ENCODE results near the gene OR2H1. TPM values are rescaled to one million over a fixed set of nuclear protein-coding genes. Genes with fewer than 3 reads are reported as not detected.

The OR2H1 gene
- total RNA-seq, 1 donor from 2014 or later, result not detected

- no peaks in the 10 kb centered on the region for H3K36me3 ChIP-seq (ENCODE audit: insufficient read depth, low read length)
- no peak for TF ChIP-seq CTCF (IDR thresholded peaks at IDR 0.05; ENCODE audit: insufficient read depth, low read depth, low read length)
- TF ChIP-seq EZH2 (IDR thresholded peaks at IDR 0.05; ENCODE audit: insufficient read depth, low read length), result no peak
- no peak overlapping the region for H3K27ac ChIP-seq (ENCODE audit: low read depth, low read length)
- Mint-ChIP-seq H3K4me3 (ENCODE audit: unreplicated experiment) (no peak overlapping the region), H3K36me3 (ENCODE audit: low read depth, unreplicated experiment) (no peaks in the 10 kb centered on the region), H3K4me1 (ENCODE audit: low read depth, unreplicated experiment) (no peaks in the 10 kb centered on the region), H3K27ac (ENCODE audit: unreplicated experiment) (no peak overlapping the region), H3K9me3 (ENCODE audit: unreplicated experiment) (peaks cover 3% of the 10 kb centered on the region), H3K27me3 (ENCODE audit: low read depth, unreplicated experiment) (peaks cover 7% of the 10 kb centered on the region)
- H2AFZ ChIP-seq (ENCODE audit: low read depth, low read length), result no peak overlapping the region
- H3K79me2 ChIP-seq (ENCODE audit: insufficient read depth, low read length), result no peaks in the 10 kb centered on the region
- no peak overlapping the region for H3K4me2 ChIP-seq (ENCODE audit: low read length)
- no peaks in the 10 kb centered on the region for H4K20me1 ChIP-seq (ENCODE audit: insufficient read depth, low read length)
- DNase-seq (ENCODE audit: low read depth) (no peak), FAIRE-seq (no peak)
- no peaks in the 10 kb centered on the region for H3K9me3 ChIP-seq (ENCODE audit: insufficient read depth, low read depth, low read length)
- H3K9ac ChIP-seq (ENCODE audit: low read length), result no peak overlapping the region
- no peaks in the 10 kb centered on the region for H3K4me1 ChIP-seq (ENCODE audit: insufficient read depth, low read length)
- no peaks in the 10 kb centered on the region for H3K27me3 ChIP-seq (ENCODE audit: insufficient read depth, low read length)
- no peak overlapping the region for H3K4me3 ChIP-seq (ENCODE audit: insufficient read depth, low read depth, low read length)
Observed at GRCh38 chr6:29461021-29461814, 4.3 kb downstream of the OR2H1 start.

- no peaks in the 10 kb centered on the region for H3K9me3 ChIP-seq (ENCODE audit: insufficient read depth, low read depth, low read length)
- DNase-seq (ENCODE audit: low read depth) (no peak), FAIRE-seq (no peak)
- peaks cover 3% of the 10 kb centered on the region for H3K9me3 Mint-ChIP-seq (ENCODE audit: unreplicated experiment)
- TF ChIP-seq EZH2 (IDR thresholded peaks at IDR 0.05; ENCODE audit: insufficient read depth, low read length) (no peak), CTCF (IDR thresholded peaks at IDR 0.05; ENCODE audit: insufficient read depth, low read depth, low read length) (no peak)
- no peaks in the 10 kb centered on the region for H3K4me1 ChIP-seq (ENCODE audit: insufficient read depth, low read length)
- no peak overlapping the region for H3K4me3 ChIP-seq (ENCODE audit: insufficient read depth, low read depth, low read length)
- H3K4me1 Mint-ChIP-seq (ENCODE audit: low read depth, unreplicated experiment), result no peaks in the 10 kb centered on the region
- no peaks in the 10 kb centered on the region for H3K27me3 ChIP-seq (ENCODE audit: insufficient read depth, low read length)
- no peak overlapping the region for H3K27ac ChIP-seq (ENCODE audit: low read depth, low read length)
- no peak overlapping the region for H3K4me2 ChIP-seq (ENCODE audit: low read length)
- no peak overlapping the region for H3K4me3 Mint-ChIP-seq (ENCODE audit: unreplicated experiment)
- H3K9ac ChIP-seq (ENCODE audit: low read length), result no peak overlapping the region
- no peak overlapping the region for H2AFZ ChIP-seq (ENCODE audit: low read depth, low read length)
- peaks cover 7% of the 10 kb centered on the region for H3K27me3 Mint-ChIP-seq (ENCODE audit: low read depth, unreplicated experiment)
- no peak overlapping the region for H3K27ac Mint-ChIP-seq (ENCODE audit: unreplicated experiment)
- no peaks in the 10 kb centered on the region for H4K20me1 ChIP-seq (ENCODE audit: insufficient read depth, low read length)
- no peaks in the 10 kb centered on the region for H3K36me3 Mint-ChIP-seq (ENCODE audit: low read depth, unreplicated experiment)
- no peaks in the 10 kb centered on the region for H3K79me2 ChIP-seq (ENCODE audit: insufficient read depth, low read length)
- H3K36me3 ChIP-seq (ENCODE audit: insufficient read depth, low read length), result no peaks in the 10 kb centered on the region
Observed at GRCh38 chr6:29462022-29462421, 5.1 kb downstream of the OR2H1 start.

GRCh38 chr6:29465279-29465678 is 8.3 kb downstream of the OR2H1 start:
- FAIRE-seq (no peak), DNase-seq (ENCODE audit: low read depth) (no peak)
- Mint-ChIP-seq H3K27me3 (ENCODE audit: low read depth, unreplicated experiment) (peaks cover 6% of the 10 kb centered on the region), H3K27ac (ENCODE audit: unreplicated experiment) (no peak overlapping the region), H3K4me3 (ENCODE audit: unreplicated experiment) (no peak overlapping the region), H3K4me1 (ENCODE audit: low read depth, unreplicated experiment) (peaks cover 2% of the 10 kb centered on the region), H3K9me3 (ENCODE audit: unreplicated experiment) (peaks cover 3% of the 10 kb centered on the region), H3K36me3 (ENCODE audit: low read depth, unreplicated experiment) (no peaks in the 10 kb centered on the region)
- Histone ChIP-seq H3K79me2 (ENCODE audit: insufficient read depth, low read length) (no peaks in the 10 kb centered on the region), H3K9ac (ENCODE audit: low read length) (no peak overlapping the region), H3K9me3 (ENCODE audit: insufficient read depth, low read depth, low read length) (no peaks in the 10 kb centered on the region), H2AFZ (ENCODE audit: low read depth, low read length) (no peak overlapping the region), H3K4me1 (ENCODE audit: insufficient read depth, low read length) (no peaks in the 10 kb centered on the region), H3K4me2 (ENCODE audit: low read length) (no peak overlapping the region), H3K4me3 (ENCODE audit: insufficient read depth, low read depth, low read length) (no peak overlapping the region), H3K27ac (ENCODE audit: low read depth, low read length) (no peak overlapping the region), H3K27me3 (ENCODE audit: insufficient read depth, low read length) (no peaks in the 10 kb centered on the region), H4K20me1 (ENCODE audit: insufficient read depth, low read length) (no peaks in the 10 kb centered on the region), H3K36me3 (ENCODE audit: insufficient read depth, low read length) (no peaks in the 10 kb centered on the region)
- no peak for TF ChIP-seq CTCF (IDR thresholded peaks at IDR 0.05; ENCODE audit: insufficient read depth, low read depth, low read length)
- TF ChIP-seq EZH2 (IDR thresholded peaks at IDR 0.05; ENCODE audit: insufficient read depth, low read length), result no peak

Measured in astrocyte (in vitro differentiated cells and primary cell).